Testis (tissue), 2 donors: ENCODE measurements around the gene THADA.

ENCODE experiments used
- POLR2A ChIP-seq: fragments of 450-650 bp; IDR thresholded peaks from one replicate; pipeline ENCODE4 v1.6.1; 2017; ENCODE audit warnings: antibody characterized with exemption, mild to moderate bottlenecking, moderate library complexity
- TF ChIP-seq, protein P1 (sequence below), 3 experiments: fragments of 450-650 bp in 2 of 3; fragments of 200-600 bp in 1 of 3; sonication (generic) in 1 of 3; IDR thresholded peaks; one replicate each; pipeline ENCODE4 v1.5.1; 2016 to 2019; ENCODE audit warnings: antibody characterized with exemption in 3 of 3, mild to moderate bottlenecking in 2 of 3, moderate library complexity in 1 of 3

DNA sequence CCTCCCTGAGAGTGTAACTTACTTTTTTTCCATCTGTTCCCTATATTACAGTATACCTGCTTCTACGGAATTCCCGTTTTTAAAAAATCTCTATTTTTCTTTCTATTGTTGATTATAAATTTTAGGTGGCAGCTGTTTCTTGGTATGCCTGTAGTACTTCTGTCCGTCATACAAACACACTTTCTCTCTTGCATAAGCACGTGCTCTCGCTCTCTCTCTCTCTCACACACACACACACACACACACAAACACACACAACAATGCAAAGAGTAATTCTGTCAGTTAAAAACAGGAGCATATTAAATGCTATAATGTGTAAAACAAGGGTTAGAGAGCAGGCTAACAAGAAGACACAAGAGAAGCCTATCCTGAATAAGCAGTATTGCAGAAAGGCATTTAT, 140.5 kb downstream of the THADA start:
- TF ChIP-seq, protein P1, sequence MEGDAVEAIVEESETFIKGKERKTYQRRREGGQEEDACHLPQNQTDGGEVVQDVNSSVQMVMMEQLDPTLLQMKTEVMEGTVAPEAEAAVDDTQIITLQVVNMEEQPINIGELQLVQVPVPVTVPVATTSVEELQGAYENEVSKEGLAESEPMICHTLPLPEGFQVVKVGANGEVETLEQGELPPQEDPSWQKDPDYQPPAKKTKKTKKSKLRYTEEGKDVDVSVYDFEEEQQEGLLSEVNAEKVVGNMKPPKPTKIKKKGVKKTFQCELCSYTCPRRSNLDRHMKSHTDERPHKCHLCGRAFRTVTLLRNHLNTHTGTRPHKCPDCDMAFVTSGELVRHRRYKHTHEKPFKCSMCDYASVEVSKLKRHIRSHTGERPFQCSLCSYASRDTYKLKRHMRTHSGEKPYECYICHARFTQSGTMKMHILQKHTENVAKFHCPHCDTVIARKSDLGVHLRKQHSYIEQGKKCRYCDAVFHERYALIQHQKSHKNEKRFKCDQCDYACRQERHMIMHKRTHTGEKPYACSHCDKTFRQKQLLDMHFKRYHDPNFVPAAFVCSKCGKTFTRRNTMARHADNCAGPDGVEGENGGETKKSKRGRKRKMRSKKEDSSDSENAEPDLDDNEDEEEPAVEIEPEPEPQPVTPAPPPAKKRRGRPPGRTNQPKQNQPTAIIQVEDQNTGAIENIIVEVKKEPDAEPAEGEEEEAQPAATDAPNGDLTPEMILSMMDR (IDR thresholded peaks at IDR 0.05) = no peak
- no peak for TF ChIP-seq POLR2A
